HG02884 (cell line): ENCODE data around the gene ABCC10.
"Not testable (repeated sequence)": the region's sequence is repeated elsewhere in the genome, so short reads cannot be mapped to it uniquely, and the experiment has no call there.

Source experiments
- ATAC-seq: cut with Tn5 transposase; IDR thresholded peaks from one replicate; pipeline ENCODE4 v1.9.1; 2021; ENCODE audit warnings: mild to moderate bottlenecking, moderate library complexity; ENCODE audit not compliant: unreplicated experiment

ABCC10 gene

DNA sequence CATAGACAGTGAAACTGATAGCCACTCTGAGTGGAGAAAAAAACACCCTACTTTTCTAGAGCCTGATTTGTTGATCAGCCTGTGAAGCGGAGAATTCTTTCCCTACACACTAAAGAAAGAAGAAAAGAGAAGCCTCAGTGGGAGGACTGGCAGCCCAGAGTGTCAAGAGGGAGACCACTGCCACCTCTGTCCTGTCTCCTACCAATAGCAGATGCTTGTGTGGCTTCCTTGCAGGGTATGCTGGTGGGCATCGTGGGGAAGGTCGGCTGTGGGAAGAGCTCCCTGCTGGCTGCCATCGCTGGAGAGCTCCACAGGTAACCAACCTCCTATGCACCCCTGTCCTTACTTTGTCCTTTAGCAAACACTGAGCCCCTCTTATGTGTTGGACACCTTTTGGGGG lies 10.4 kb downstream of the ABCC10 start:
- no peak for ATAC-seq

DNA sequence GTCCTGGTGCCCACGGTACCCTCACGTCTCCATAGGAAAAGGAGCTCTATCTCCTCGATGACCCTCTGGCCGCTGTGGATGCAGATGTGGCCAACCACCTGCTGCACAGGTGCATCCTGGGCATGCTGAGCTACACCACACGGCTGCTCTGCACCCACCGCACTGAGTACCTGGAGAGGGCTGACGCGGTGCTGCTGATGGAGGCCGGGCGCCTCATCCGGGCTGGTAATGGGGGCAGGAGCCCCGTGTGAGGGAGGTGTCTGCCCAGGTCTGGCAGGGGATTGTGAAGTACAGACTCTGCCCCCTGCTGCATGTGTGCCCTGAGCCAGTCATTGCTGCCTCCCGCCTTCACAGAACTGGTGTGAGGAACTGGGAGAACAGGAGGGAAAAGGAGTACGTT lies 15.6 kb downstream of the ABCC10 start:
- no peak for ATAC-seq

DNA sequence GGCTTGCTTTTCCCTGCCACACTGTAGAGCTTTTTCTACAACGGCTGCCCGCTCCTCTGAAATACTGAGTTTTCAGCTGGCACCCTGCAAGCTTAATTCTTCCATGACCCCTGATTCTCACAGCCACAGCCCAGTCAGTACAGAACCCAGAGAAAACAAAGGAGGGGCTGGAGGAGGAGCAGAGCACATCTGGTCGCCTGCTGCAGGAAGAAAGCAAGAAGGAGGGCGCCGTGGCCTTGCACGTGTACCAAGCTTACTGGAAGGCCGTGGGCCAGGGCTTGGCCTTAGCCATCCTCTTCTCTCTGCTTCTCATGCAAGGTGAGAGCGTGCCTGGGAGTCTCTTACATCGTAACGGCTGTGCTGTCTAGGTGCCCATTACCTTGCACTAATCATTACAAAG lies 16.7 kb downstream of the ABCC10 start:
- no peak for ATAC-seq

DNA sequence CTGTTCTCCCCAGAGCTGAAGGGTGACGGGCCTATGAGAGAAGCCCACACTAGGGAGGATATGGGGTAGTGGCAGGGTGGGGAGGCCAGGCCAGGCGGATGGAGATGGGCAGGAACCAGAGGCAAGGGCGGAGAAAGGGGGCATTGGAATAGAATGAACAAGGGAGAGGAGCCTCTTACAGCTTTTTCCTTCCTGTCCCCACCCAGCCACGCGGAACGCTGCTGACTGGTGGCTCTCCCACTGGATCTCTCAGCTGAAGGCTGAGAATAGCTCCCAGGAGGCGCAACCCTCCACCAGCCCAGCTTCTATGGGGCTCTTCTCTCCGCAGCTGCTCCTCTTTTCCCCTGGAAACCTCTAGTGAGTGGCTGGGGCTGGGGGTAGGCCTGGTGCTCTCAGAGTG lies 17.2 kb downstream of the ABCC10 start:
- no peak for ATAC-seq

DNA sequence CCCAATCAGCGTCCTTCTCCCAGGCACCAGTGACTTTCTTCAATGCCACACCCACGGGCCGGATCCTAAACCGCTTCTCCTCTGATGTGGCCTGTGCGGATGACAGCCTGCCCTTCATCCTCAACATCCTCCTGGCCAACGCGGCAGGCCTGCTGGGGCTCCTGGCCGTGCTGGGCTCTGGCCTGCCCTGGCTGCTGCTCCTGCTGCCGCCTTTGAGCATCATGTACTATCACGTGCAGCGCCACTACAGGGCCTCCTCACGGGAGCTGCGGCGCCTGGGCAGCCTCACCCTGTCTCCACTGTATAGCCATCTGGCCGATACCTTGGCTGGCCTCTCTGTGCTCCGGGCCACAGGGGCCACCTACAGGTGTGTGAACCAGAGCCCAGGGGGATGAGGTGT lies 18.2 kb downstream of the ABCC10 start:
- ATAC-seq: no peak

DNA sequence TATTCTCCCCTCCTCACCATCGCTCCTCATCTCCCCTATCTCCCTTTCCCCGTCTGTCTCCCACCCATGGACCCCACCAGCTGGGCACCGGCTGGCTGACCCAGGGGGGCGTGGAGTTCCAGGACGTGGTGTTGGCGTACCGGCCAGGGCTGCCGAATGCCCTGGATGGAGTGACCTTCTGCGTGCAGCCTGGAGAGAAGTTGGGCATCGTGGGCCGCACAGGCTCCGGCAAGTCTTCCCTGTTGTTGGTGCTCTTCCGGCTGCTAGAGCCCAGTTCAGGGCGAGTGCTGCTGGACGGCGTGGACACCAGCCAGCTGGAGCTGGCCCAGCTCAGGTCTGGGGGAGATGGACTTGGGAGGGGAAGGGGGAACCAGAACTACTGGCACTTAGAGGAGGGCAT lies 20.3 kb downstream of the ABCC10 start:
- no peak for ATAC-seq

DNA sequence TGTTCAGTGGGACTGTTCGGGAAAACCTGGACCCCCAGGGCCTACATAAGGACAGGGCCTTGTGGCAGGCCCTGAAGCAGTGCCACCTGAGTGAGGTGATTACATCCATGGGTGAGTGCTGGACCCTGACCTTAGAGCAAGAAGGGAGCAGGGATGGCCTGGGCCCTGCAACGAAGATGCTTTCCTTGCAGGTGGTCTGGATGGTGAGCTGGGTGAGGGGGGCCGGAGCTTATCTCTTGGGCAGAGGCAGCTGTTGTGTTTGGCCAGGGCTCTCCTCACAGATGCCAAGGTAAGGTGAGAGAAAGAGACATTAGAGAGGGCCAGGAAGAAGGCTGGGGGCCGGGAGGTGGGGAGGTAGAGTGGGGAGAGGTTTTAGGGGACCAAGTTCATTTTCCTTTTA lies 21.6 kb downstream of the ABCC10 start:
- ATAC-seq: no peak

DNA sequence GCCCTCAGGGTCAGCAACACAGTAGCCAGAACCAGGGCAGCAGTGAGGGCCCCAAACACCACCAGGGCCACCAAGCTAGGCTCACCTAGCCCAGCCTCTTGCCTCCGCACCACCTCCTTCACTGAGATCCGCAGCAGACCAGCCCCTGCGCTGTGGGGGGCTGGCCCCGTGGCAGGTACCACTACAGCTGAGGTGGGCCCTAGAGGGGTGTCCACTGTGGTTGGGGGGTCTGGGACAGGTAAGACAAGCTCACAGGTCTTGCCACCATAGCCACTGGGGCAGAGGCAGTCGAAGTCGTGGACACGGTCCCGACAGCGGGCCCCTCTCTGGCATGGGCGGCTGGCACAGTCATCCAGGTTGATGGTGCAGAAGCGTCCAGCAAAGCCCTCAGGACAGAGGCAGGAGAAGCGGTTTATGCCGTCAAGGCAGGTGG lies 23.4 kb downstream of the ABCC10 start:
- no peak for ATAC-seq

DNA sequence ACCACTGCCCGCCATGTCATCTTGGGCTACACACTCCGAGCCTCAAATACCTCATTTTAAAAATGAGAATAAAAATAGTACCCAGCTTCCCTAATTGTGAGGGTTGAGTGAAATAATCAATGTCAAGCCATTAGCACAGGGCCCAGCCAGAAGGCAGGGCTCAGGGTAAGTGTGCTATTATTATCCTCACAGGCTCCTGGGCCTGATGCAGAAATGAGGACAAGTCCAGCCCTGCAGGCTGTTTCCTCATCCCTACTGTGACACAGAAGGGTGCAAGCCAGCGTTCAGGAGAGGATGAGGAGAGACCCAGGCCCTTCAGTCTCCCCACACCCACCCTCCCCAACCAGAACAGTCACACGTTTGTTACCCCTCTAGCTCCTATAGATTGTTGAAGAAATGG lies 24.0 kb downstream of the ABCC10 start:
- no peak for ATAC-seq

DNA sequence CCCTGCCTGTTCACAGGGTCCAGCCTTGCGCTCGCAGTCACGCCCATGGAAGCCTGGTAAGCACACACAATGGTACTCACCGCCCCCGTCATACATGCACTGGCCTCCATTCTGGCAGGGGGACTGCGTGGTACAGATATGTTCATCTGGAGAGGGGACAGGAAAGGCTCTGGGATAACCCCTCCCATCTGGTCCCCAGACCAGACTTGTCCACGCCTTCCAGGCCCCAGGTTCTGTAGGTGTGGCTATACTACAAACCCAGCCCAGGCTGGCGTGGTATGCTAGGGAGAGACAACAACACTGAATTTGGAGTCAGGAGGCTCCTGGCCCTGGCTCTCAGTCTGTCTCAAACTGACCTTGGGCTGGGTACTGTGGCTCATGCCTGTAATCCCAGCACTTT lies 24.6 kb downstream of the ABCC10 start:
- ATAC-seq: no peak

DNA sequence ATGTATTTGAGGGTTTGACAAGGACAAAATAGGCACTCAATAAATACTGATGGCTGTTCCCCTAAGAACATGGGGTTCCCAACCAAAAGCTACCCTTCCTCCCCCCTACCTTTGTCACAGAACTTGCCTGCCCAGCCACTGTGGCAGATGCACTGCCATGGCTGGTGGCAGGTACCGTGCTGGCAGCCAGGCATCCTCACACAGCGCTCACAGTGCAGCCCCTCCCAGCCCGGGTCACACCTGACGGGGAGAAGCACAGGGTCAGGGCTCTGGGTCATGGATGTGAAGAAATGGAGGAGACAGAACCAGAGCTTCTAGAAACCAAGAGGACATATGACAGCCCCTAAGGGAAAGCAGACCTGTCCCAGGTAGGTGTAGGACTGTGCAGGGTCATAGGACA lies 25.6 kb downstream of the ABCC10 start:
- no peak for ATAC-seq

DNA sequence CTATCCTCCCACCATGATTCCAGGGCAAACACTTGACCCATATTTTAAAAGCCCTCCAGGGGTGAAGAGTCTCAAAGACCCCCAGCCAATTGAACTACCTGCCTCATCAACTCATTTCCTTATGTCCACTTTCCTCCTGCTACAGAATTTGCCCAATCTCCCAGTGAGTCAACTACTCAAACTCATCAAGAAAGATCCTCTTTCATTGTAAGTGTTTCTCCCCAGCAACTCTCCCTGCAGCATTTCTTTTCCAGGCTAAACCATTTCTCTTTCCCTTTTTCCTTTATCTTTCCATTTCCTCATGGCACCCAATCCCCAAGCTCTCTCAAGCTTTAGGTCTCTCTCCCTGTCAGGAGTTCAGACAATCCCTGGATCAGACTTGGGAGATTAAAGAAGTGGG lies 26.5 kb downstream of the ABCC10 start:
- no peak for ATAC-seq

DNA sequence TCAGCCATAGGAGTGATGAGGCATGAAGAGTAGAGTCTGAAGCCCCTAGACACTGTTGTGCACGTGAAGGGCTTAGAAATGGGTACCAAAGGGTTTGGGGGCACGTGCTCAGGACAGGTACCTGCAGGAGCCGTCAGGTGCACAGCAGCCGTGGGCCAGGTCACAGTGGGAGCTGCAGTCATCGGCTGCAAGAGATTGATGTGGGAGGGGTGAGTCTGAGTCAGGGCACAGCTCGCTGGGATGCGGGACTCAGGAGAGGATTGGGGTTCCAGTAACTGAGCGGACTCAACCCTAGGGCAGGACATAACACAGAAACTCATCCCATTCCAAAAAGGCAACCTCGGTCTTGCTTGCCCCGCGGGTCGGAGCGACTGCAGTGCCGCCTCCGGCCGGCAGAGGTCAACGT lies 27.0 kb downstream of the ABCC10 start:
- no peak for ATAC-seq

DNA sequence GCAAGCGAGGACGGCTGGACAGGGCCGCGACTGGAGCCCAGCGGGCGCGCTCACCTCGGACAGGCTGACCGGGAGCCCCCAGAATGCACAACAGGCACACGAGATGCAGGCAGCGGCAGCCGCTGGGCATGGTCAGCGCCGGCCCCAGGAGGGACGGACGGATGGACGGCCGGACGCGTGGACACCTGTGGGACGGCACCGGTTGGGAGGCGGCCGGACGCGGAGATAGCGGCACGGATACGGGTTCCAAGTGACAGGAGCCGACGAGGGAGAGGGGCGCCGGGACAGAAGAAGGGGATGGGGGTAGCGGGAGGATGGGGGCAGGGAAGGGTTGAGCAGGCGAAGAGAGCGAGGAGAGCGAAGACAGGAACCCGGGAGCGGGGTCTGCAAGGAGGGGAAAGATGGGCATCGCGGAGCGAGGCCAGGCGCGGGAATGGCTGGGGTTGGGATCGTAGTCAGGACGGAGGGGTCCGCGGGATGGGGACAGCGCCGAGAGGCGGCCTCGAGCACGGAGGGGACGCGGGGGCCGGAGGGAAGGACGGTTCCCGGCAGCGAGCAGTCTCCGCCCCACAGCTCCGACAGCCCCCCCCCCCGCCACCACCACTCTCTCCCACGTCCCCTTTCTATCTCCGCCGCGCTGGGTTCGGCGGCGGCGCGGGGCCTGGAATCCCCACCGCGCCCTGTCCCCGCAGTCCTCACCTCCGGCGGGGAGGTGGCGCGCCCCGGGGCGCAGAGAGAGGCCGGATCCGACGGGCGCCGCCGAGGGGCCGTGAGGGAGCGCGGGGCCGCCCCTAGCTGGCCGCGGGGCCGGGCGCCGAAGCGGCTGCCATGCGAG lies 27.6 kb downstream of the ABCC10 start:
- ATAC-seq: no peak

DNA sequence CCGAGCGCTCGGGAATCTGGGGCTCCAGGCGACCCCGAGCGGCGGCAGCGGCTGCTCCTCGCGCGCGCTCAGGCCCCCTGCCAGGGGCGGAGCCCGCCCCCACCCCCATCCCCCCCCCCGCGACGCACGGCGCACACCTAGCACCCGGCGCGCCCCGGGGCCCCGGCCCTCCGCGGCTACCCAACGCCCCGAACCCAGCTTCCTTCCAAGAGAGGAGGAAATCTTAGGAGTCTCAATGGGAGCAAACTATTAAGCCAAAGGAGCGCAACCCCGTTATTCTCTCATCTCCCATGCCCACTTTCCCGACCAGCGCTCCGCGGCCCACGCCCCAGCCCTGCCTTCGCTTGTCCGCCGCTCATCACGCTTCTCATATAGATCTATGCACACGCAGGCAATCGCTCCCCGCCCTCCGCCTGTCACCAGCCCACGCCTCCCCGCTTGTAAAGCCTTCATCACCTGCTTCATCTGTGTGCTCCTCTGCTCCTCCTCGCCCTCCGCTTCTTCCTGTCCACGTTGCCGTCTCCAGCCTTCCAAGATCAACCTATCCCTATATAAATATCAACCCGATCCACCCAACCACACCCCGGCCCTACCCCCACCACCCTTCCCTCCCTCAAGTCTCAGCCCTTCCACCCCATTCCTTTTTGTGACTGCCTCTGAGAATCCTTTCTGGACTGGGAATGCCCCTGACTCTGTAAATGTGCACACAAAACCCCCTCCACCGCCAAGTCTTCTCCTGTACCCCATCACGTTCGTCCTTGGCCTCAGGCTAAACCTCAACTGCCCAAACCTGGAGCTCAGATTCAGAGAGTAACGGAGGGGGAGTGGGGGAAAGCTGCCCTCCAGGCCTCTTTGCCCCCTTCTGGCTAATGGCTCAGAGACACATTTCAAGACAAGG lies 28.4 kb downstream of the ABCC10 start, which contains the start of gene DLK2:
TSS of gene DLK2 (minus strand) at position 18 of the 898 bp plus-strand sequence. CDS start 723 bp downstream, outside the sequence.
- no peak for ATAC-seq

DNA sequence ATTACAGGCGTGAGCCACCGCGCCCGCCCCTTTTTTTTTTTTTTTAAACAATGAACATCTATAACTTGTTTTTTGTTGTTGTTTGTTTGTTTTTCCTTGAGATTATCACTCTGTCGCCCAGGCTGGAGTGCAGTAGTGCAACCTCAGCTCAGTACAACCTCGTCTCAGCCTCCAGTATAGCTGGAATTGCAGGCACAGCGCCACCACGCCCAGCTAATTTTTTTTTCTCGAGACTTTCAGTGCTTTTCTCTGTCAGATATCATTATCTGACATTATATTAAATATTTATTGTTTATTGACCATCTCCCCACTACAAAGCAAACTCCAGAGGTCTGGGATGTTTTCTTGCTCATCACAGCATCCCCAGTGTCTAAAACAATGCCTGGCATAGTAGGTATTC lies 30.3 kb downstream of the ABCC10 start:
- ATAC-seq: no peak

DNA sequence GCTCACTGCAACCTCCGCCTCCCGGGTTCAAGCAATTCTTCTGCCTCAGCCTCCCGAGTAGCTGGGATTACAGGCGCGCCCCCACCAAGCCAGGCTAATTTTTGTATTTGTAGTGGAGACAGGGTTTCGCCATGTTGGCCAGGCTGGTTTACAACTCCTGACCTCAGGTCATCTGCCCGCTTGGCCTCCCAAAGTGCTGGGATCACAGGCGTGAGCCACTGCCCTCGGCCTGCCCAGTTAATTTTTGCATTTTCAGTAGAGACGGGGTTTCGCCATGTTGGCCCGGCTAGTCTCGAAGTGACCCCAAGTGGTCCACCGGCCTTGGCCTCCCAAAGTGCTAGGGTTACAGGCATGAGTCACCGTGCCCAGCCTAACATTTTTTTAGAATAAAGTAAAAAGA lies 30.8 kb downstream of the ABCC10 start:
- ATAC-seq: not testable (repeated sequence)

DNA sequence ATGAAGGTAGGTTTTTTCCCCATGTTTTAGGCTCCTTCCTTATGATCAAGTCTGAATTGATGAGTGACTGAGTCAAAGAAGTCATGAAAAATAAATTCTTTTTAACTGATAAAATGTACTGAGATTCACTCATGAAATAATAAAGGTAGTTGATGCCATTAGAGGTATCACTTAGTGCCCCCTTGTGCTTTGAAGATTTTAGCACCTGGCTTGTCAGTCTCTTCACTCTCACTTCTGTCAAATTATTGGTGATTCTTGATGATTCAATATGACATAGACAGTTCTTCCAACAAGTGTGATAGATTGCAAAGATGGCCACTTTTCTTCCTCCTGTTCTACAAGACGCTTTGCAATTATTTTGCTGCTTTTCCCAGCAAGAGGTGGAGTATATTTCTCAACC lies 32.2 kb downstream of the ABCC10 start:
- ATAC-seq: no peak

DNA sequence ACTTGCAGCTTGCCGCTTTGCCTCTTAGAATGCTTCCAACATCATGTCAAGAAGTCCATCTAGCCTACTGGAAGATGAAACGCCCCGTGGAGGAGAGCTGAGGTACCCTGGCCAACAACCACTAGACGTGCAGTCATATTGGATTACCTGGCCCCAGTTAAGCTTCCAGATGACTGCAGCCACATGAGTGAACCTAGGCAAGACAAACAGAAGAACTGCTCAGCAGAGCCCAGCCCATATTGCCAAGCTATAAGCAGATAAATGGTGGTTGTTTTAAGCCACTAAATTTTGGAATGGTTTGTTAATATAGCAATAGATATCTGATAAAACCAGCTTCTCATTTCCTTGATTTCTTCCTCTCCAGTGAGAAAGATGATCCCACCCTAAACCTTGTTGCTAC lies 32.7 kb downstream of the ABCC10 start:
- no peak for ATAC-seq

DNA sequence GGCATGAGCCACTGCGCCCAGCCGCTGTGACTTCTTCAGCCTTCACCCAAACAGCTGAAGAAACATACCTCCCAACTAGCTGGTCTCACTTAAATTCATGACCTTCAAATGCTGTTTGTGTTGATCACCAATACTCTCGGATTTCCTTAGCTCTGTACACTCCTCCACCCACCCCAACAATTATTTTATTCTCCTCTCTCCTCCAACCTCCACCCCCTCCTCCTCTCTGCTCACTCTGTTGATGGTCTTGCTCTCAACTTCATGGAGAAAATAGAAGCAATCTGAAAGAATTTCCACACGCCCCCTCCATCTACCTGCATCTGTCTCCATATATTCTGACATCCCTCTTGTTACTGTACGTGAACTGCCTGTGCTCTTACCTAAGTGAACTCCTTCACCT lies 34.6 kb downstream of the ABCC10 start:
- ATAC-seq: no peak

DNA sequence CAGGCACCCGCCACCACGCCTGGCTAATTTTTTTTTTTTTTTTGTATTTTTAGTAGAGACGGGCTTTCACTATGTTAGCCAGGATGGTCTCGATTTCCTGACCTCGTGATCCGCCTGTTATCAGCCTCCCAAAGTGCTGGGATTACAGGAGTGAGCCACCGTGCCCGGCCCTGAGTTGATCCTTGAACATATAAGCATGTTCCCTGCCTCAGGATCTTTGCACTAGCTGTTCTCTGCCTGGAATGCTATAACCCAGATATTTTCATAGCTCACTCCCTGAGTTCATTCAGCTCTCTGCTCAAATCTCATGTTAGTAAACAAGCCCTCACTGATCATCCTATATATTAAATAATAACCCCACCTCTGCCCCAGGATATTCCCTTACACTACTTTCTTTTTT lies 37.0 kb downstream of the ABCC10 start:
- ATAC-seq: no peak

DNA sequence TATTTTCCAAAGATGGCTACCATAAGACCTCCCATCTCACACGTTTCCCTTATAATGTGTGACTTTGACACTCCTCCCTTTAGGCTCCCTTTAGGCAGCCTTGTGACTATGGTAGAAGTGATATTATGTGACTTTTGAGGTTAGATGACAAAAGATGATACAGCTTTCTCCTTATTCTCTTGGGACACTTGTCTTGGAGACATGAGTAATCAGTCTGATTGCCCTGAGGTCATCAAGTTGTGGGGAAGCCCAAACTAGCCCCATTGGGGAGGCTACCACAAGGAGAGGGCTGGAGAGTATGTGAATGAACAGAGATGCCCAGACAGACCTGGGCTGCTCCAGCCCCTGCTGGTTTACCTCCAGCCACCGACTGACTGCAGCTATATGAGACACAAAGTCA lies 38.6 kb downstream of the ABCC10 start:
- no peak for ATAC-seq
